Measurements from ENCODE around the gene MYO1E.

MYO1E gene

DNA sequence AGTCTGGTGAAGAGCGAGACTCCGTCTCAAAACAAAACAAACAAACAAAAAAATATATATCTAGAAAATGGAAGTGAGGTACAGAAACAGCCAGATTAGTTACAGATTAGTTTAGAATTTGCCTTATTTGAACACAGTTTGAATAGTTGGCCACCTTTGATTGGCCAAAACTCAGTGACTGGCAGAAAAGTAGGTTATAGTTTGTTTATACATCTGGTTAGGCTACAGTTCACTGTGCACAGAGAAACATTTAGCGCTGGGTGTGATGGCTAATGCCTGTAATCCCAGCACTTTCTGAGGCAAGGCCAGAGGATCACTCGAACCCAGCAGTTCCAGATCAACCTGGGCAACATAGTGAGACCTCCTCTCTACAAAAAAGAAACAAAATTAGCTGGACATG, 114.4 kb downstream of the MYO1E start:
- FAIRE-seq: no peak

DNA sequence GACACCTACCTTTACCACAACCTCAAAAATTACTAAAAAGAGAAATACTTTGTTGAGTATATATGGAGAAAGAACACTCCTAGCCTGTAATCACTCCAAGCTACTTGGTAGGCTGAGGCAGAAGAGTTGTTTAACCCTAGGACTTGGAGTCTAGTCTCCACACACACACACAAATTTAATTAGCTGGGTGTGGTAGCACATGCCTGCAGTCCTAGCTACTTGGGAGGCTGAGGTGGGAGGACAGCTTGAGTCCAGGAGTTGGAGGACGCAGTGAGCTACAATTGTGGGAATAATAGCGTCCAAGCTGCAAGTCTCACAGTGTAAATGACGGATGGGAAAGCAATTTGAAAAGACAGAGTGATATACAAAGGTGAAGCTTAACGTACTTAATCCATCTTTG, 115.5 kb downstream of the MYO1E start:
- no peak for FAIRE-seq

DNA sequence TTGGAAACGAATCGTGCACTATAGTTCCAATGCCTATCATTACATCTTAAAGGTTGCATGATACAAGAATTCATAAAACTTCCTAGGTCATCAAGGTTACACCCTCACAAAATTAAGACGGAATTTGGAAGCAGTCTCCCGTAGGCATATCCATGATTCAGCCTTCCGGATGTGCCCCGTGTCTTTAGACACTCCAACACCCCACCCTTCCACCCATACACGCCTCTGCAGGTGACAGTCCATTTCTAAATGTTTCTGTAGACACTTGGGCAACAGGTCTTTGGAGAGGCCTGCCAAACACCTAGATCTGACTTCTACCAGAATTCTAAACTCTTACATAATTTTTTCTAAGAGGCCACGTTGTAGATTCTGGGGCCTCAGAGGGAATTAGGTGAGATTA, 116.2 kb downstream of the MYO1E start:
- FAIRE-seq: no peak

DNA sequence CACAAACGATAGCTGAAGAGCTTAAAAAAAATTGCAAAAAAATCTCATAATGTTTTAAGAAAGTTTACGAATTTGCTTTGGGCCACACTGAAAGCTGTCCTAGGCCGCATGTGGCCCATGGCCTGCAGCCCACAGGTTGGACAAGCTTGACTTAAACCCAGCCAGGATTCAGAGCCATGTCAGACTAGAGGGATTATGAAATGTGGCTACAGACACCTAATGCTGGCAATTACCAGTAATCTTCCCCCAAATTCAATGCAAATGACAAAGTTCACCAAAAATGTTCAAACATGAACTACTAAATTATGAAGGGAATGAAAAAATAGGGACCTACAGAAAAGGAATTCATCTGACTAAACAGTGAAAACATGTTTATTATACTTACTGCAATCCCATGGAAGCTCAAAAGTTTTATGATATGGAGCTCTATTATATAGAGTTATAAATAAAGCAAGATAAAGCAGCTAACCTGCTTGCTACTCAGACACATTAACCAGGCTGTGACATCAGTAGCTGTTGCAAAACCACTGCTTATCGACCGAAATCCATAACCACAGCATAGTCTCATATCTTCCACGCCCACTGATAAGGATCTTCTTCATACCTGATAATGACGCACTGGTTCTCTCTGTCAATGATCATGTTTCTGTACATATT, 116.9 kb downstream of the MYO1E start:
- FAIRE-seq: no peak

DNA sequence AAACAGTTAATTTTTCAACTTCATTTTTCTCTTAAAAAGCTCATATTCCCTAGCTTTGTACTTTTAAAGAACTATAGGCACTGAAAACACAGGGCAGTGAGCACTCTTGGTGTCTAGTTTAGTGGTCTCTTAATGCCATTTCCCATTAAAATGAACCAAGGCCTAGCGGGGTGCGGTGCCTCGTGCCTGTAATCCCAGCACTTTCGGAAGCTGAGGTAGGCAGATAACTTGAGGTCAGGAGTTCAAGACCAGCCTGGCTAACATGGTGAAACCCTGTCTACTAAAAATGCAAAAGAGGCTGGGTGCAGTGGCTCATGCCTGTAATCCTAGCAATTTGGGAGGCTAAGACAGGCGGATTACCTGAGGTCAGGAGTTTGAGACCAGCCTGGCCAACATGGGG, 120.5 kb downstream of the MYO1E start:
- FAIRE-seq: no peak

DNA sequence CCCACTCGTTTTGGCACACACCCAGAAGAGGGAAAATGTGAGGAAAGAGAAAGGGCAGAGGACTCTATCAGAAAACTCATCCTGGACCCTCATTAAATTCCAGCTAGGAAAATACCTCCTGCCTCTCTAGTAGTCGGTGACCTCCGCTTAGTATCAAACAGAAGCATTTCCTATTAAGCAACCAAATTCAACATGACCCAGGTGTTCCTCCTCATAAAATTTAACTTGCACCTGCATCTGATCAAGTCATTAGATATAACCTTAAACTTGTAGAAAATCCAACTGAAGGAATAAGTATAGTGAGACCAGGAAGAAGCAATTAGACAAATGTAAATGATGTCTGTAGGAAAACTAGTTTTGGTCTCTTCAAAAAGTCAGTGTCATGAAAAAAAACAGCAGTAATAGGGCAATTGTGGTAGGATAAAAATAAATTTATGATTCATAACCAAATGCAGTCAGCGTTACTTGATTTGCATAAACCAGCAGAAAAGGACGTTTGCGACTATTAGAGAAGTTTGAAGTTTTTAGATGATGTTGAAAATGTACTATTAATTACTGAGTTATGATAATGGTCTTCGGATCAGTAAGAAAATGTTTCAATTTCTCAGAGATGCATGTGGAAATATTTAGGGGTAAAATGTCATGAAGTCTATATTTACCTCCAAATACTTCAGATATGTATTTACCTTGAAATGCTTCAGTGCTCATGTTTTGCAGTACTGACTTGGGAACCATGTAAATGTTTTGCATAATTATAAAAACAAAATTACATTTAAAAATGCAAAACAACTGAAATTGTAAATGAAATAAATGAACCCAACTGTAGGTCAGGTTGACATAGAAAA, 121.4 kb downstream of the MYO1E start:
- no peak for FAIRE-seq

DNA sequence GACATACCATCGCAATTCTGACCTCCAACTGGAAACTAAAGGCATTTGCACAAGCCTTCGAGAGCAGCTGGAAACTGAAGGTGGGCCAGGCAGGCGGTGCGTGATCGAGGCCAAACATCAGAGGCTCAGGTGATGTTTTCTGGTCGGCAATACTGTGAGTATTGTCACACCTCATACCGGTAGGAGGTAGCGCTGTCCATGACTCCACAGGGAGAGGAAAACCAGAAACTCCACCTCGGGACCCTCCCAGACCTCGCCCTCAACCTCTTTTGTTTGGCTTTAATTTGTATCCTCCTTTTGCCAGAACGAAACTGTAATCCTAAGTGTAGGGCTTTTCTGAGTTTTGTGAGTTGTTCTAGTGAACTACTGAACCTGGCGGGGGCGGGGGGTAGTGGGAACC, 122.4 kb downstream of the MYO1E start:
- FAIRE-seq: no peak

DNA sequence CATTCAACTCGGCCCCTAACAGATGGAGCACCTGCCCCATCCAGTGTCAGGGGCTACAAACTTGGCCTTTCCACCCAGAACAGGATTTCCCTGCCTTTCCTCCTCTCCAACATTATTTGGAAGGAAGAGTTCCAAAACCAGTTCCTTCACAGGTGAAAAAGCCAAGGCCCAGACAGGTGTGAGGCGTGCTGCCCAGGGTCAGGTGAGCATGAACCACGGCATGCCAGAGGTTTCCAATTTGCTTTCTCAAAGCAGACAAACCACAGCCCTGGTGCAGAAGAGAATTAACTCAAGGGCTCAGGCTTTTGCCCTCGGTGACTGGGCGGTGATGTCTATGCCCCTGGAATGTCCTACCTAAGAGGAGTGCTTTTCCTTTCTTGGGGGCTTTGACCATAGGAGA, 122.9 kb downstream of the MYO1E start:
- no peak for FAIRE-seq

DNA sequence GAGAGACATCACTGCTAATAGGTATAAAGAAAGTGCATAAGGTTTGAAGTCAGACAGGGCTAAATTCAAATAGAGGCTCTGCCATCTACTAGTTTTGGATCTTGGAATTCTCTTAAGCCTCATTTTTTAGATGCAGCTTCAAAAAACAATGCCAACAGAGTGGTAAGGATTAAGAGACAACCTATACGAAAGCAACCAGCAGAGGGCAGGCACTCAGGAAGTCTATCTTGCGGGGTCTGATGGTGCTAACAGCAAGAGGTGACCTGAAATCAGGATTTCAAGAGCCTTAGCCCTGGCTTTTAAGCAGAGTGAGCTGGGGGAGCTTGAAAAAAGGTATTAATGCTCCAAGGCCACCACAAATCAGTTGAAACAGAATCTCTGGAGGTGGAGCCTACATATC, 125.3 kb downstream of the MYO1E start:
- no peak for FAIRE-seq

DNA sequence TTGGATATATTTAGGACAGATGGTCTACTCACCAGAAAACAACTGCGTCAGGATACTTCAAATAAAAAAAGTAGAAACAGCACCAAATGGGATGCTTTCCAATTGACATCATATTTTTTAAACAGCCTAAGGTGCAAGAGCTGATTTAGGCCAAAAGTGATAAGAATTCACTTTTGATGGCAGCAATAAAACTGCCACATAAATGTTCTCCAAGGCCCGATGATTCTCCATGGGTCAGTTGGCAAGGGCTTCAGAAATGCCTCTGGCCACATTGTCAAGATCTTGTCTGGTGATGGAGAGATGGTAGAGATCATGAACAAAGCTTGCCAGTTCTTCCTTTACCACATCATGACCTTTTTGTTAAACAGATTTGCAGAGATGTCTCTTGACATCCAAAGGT, 127.1 kb downstream of the MYO1E start:
- FAIRE-seq: no peak

DNA sequence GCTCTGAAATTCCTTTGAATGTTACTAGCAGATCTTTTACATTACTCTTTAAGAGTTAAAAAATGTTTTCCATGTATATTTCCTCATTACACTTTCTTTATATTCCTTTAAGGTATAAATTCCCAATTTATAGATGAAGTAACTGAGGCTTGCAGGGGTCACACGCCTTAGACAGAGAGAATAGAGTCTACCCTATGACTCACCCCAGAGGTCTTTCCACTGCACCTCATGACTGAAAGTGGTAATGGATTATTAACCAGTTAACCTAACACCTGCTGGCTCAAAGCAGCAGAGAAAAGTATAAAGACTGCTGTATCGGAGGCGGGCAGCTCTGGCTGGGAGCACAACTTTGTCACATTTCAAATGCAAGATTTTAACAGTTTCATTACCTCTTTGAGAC, 128.3 kb downstream of the MYO1E start:
- FAIRE-seq: no peak

DNA sequence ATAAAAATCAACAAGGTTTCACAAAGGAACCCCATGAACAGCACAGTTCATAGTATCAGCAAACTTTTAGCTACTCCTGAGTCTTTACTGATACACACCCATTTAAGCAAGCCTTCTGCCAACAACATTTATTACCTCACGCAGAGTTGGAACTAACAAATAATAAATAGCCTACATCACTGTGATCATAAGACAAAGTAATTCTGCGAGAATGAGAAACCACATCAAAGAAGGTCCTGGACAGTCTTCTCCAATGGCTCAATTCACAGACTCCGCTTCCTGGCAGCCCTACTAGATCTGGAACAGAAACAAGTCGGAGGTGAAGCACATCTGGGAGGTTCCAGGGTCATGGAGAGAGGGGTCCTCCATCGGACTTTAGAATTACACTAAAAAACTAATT, 129.0 kb downstream of the MYO1E start:
- no peak for FAIRE-seq

DNA sequence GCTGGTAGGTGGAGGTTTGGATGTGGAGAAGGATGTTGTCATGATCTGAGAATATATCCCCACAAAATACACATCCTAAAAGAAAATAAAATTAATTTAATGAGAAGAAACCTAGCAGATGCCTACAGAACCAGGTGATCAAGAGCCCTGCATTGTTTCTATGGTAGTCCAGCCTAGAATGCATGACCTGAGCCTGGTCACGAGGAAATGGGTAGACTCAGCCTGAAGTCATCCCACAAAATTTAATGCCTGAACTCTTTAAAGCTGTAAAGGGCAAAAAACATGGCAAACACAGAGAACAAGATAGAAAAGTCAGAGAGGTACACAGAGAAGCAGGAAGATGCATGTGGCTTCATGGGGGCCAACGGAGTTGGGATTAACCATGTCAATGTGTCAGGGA, 130.0 kb downstream of the MYO1E start:
- no peak for FAIRE-seq

DNA sequence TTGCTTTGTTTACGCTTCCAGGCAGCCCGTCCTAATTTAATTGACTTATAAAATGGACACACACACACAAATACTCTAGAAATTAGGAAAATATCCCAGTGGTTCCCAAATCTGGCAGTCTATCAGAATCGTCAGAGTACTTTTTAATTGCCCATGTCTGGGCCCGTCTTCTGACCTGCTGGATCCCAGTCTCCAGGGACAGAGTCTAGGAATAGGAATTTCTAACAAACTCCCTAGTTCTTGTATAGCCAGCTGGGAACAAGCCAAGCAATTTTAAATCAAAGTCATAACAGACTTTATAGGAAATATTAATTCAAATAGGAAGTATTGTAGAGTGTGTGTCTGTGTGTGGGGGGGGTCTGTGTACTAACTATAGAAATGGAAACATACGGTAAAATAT, 132.6 kb downstream of the MYO1E start:
- FAIRE-seq: no peak

DNA sequence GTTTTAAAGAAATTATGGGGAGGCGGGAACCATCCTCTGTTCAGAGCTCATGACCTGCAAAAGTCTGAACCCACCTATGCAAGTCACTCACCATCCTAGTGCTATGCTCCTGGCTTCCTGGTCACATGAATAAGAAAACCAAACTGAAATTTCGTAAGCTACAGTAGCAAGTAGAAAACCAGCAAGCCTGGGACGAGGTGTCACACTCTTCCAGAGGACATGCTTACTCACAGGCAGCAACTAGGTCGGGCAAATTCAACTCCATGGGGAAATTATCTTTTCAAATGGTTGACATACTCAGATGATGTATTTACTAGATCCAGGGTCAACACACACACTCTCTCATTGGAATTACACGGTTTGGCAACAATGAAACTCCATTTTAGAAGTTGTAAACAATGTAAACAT, 134.7 kb downstream of the MYO1E start:
- FAIRE-seq: no peak

DNA sequence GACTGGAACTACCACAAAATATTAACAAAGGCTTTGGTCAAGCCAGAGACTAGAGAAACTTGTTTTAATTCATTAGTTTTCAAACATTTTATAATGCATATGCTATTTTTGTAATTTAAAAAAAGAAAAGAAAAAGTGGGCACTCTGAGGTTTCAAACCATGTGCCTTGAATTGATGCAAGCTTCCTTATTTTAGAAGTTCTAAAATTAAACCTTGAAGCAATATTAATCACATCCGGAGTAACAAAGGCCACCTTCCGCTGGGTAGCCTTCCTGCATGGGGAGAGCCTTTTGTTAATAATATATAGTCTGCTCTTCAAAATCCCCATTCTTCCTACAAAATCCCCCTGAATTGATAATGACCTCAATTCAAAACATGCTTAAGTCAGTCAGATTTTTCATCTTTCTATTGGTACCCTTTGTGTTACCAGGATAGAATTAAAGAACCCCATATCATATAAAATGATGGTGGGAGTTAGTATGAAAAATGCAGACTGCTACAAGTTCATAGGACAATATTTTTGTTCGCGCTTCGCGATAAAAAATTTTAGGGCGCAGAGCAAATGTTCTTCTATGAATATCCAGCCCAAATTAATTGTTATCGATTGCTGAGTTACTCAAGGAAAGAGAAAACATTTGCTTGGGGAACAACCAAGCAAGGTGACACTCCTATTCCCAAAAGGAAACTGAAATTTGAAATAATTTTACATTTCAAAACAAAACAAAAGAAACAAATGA, 135.4 kb downstream of the MYO1E start:
- FAIRE-seq: no peak

DNA sequence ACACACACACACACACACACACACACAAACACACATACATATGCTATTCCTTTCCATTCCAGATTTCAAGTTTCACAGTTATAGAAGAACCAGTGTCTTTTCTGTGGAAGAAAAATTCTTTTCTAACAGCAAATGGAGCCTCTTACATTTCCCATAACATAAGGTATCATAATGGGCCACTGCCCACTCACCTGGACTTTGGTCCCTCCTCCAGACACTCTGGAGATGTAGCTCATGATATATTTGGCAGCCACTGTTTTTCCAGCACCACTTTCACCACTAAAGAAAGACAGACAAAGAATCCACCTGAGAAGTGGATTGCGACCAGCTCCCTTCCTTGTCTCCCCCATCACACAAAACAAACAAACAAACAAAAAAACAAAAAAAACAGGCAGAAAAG, 136.3 kb downstream of the MYO1E start:
- FAIRE-seq: no peak

DNA sequence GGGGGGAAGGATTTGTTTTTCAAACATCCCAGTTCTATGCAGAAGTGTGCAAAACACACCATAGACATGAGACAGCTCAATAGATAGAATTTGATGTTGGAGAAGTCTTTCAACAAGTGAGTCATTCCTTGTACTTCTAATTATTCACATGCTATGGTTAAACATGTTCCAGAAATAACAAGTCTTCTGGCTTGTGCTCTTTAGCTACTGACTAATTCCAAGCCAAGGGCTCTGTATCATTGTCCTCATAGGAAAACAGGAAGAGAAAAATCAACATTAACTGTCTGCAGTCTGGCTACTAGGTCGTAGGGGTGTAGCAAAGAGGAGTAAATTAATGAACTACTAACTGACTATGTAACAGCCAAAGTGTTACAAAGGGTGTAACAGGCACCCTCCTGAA, 140.2 kb downstream of the MYO1E start:
- FAIRE-seq: no peak

DNA sequence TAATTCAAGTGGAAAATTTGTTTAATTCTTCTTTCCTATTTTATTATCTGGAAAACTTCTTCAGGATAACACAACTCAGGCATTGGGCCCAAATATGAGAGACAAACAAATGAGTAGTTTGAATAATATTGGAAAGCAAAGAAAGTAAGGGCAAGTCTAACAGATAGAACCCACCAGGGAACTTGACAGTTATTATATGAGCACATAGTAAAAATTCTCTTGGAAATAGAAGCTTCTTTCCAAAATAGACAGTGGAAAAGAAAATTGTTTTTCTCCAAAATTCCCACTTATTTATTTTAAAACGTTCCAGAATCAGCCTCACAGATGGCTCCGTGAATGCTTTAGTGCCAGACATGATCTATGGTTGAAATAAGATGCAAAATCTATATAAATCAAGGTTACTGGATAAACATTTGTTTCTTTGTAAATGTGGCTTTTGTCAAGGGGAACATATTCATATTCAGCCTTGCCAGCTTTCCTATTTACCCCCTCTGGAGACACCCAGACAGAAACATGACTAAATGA, 142.1 kb downstream of the MYO1E start:
- FAIRE-seq: no peak

DNA sequence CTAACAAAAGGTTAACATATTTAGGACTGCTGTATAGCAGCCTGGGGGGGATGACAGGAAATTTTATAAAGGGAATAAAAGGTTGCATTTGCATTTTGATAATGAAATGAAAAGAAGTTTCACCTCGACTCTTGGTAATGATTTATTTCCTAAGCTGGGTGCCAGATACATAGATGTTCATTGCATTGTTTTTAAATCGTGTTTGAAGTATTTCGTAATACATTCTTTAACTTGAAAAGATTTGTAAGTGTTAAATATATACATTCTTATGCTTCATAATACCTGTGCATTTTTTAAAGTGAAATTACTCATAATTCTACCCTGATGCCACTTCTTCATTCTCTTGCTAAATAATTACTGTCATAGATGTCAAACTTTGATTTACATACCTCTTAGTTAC, 143.2 kb downstream of the MYO1E start:
- FAIRE-seq: no peak

DNA sequence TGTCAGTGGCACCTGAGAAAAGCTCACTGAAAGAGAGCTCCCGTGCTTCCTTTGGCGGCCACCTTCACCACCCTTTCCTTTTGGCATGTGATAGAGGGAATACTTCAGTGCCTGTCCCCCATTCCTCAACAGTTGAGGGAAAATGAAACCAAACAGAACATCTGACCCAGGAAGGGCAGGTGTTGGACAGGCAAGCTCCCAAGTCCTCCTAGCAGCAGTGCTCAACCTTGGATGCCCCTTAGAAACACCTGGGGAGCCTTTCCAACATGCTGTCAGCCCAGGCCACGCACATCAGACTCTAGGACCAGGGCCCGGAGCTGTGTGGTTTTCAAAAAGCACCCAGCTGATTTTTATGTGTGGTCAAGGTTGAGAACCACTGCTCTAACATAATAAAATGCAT, 143.7 kb downstream of the MYO1E start:
- FAIRE-seq: no peak

DNA sequence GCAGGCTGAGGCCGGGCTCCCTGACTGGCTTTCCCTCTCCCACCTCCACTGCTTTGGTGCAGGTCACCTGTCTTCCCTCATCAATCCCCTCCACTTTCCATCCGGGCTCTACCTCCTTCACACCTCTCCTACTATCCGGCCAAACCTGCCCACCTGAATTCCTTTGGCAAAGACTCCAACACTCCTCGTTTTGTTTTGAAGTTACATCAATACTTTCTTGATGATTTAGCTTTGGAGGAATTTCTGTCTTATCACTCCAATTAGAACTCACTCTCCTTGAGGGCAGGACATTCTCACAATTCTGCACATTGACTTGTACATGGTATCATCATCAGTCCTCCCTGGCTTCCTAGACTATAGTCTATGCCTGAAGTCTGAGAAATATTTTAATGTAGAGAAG, 145.7 kb downstream of the MYO1E start:
- FAIRE-seq: no peak

DNA sequence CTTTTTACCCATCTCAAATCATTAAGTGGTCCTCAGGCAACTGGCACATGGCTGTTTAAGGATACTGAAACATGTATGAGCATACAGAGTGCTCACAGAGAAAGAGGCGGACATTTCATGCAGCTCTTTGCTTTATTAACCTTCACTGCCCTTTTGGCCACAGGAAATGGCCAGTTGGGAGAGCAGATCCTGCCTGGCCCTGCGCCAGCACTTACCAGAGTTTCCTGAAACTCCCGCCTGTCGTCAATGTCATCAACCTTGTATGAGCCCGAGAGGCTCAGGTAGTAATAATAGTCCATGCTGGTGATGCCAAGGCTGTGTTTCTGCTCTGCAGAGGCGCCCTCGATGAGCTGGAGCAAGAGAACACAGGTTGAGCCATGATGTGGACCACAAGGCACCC, 148.2 kb downstream of the MYO1E start:
- no peak for FAIRE-seq

DNA sequence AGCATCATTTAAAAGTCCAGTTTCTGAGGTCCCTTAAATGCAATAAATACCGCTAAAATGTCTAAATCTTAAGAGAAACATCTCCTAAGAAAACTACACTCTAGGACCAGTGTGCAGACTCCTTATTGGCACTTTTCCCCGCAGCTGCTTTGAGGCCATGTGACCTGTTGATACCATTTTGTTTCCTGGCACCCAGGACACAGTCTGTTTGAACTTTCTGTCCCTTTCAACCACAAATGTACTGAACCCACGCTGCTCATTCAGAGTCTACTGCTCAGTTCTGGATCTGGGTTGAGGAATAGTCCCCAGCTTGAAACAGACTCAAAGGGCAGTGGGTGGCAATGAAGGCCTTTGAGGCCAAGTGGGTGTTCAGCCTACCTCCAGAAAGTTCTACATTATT, 148.9 kb downstream of the MYO1E start:
- FAIRE-seq: no peak

Measured in A204.1 (cell line).